OCI-LY1 (cell line): Measurements from ENCODE around the gene BTBD19.

Experiments used
- H2AFZ ChIP-seq: fragments of 200-600 bp; sonication (generic), shearing (Covaris generic); 2 replicates; pipeline ENCODE4 v1.6.0; 2014; ENCODE audit warnings: antibody characterized with exemption, mild to moderate bottlenecking, low read length
- H3F3A ChIP-seq: fragments of 200-600 bp; sonication (generic), shearing (Covaris generic); 2 replicates; pipeline ENCODE4 v1.6.0; 2014; ENCODE audit warnings: mild to moderate bottlenecking, antibody characterized with exemption, low read length, moderate library complexity; ENCODE audit not compliant: insufficient read depth
- H3K27ac ChIP-seq: fragments of 200-600 bp; sonication (generic); 2 replicates; pipeline ENCODE4 v1.5.1; 2014; ENCODE audit warnings: low read length, mixed run types, mild to moderate bottlenecking, low read depth; ENCODE audit not compliant: poor library complexity, severe bottlenecking
- H3K27me3 ChIP-seq: fragments of 200-600 bp; sonication (generic); 2 replicates; pipeline ENCODE4 v1.6.0; 2014; ENCODE audit warnings: antibody characterized with exemption, mild to moderate bottlenecking, low read length, moderate library complexity; ENCODE audit not compliant: insufficient read depth
- H3K36me3 ChIP-seq: fragments of 200-600 bp; sonication (generic); 2 replicates; pipeline ENCODE4 v1.6.1; 2014; ENCODE audit warnings: mild to moderate bottlenecking, antibody characterized with exemption, low read length, moderate library complexity, mixed read lengths; ENCODE audit not compliant: insufficient read depth
- H3K4me1 ChIP-seq: fragments of 200-600 bp; sonication (generic); 2 replicates; pipeline ENCODE4 v1.5.1; 2014; ENCODE audit warnings: mild to moderate bottlenecking, low read length, moderate library complexity; ENCODE audit not compliant: insufficient read depth, severe bottlenecking
- H3K4me2 ChIP-seq: fragments of 200-600 bp; sonication (generic), shearing (Covaris generic); 2 replicates; pipeline ENCODE4 v1.6.1; 2014; ENCODE audit warnings: low read length
- H3K4me3 ChIP-seq: fragments of 200-600 bp; sonication (generic); 2 replicates; pipeline ENCODE4 v1.5.1; 2014; ENCODE audit warnings: low read length, low read depth, mild to moderate bottlenecking, mixed read lengths; ENCODE audit not compliant: poor library complexity, severe bottlenecking
- H3K79me2 ChIP-seq: fragments of 200-600 bp; shearing (Covaris generic); 2 replicates; pipeline ENCODE4 v1.6.1; 2016; ENCODE audit warnings: mixed run types, low read length, mixed read lengths; ENCODE audit not compliant: insufficient read depth
- H3K9ac ChIP-seq: fragments of 200-600 bp; sonication (generic), shearing (Covaris generic); 2 replicates; pipeline ENCODE4 v1.6.1; 2014; ENCODE audit warnings: mild to moderate bottlenecking, low read length, mixed read lengths
- H3K9me2 ChIP-seq: fragments of 200-600 bp; sonication (generic), shearing (Covaris generic); 2 replicates; pipeline ENCODE4 v1.6.1; 2014; ENCODE audit warnings: low read depth, mild to moderate bottlenecking, low read length, mixed read lengths
- H3K9me3 ChIP-seq: fragments of 200-600 bp; shearing (Covaris generic); 2 replicates; pipeline ENCODE4 v1.6.1; 2014; ENCODE audit warnings: low read length, mixed read lengths
- H4K20me1 ChIP-seq: fragments of 200-600 bp; sonication (generic), shearing (Covaris generic); 2 replicates; pipeline ENCODE4 v1.6.0; 2016; ENCODE audit warnings: mild to moderate bottlenecking, low read length; ENCODE audit not compliant: insufficient read depth
- EZH2 ChIP-seq: fragments of 200-600 bp; sonication (generic), shearing (Covaris generic); IDR thresholded peaks from 2 replicates; pipeline ENCODE4 v1.8.0; 2017; ENCODE audit warnings: borderline replicate concordance, mixed run types, mild to moderate bottlenecking, antibody characterized with exemption, low read length, moderate library complexity, mixed read lengths
- TF ChIP-seq, protein P1 (sequence below): fragments of 200-600 bp; sonication (generic), shearing (Covaris generic); IDR thresholded peaks from 2 replicates; pipeline ENCODE4 v1.5.1; 2017; ENCODE audit warnings: mild to moderate bottlenecking, antibody characterized with exemption, low read length, moderate library complexity, mixed read lengths

The BTBD19 gene

GRCh38 chr1:44785029-44785380, 23.3 kb upstream of the BTBD19 start:
- H3K27ac ChIP-seq = peak overlapping the region; percentile 3

DNA sequence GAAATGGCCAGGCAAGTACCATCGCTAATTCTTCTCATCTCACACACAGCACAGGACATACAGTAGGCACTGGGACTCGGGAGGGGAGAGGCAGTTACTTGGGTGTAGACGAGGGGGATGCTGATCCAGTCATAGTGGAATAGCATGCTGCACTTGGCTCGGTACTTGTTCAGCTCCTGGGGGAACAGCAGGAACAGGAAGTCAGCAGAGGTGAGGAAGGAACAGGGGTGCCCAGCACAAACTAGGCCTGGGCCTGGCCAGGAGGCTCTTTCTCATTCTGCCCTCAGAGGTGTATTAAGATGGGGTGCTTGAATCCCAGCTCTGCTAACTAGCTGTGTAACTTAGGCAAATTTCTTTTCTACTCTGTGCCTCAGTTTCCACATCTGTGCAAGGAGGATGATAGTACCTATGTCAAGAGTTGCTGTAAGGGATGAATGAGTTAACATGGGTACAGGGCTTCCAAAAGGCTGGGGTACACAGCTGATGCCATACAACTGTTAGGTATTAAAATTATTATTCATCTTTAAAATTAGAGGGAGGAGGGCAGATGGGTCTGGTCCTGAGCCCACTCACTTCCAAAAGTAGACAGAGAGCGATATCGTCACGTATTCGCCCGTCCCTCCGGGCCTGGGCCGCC, 22.7 kb upstream of the BTBD19 start:
- Histone ChIP-seq H3K27me3 (no peaks in the 10 kb centered on the region), H3F3A (peaks cover 4% of the 10 kb centered on the region; the same call in 1 of the 2 replicates), H3K9me2 (no peaks in the 10 kb centered on the region), H4K20me1 (no peaks in the 10 kb centered on the region), H3K9ac (peak overlapping the region; percentile 69), H3K36me3 (peaks cover 15% of the 10 kb centered on the region), H3K27ac (no peak overlapping the region), H3K9me3 (no peaks in the 10 kb centered on the region), H3K4me1 (peaks cover 37% of the 10 kb centered on the region), H3K4me2 (peak overlapping the region; percentile 74), H2AFZ (no peak overlapping the region), H3K79me2 (no peaks in the 10 kb centered on the region), H3K4me3 (peak overlapping the region; percentile 53)
- no peak for TF ChIP-seq EZH2
- TF ChIP-seq, protein P1, sequence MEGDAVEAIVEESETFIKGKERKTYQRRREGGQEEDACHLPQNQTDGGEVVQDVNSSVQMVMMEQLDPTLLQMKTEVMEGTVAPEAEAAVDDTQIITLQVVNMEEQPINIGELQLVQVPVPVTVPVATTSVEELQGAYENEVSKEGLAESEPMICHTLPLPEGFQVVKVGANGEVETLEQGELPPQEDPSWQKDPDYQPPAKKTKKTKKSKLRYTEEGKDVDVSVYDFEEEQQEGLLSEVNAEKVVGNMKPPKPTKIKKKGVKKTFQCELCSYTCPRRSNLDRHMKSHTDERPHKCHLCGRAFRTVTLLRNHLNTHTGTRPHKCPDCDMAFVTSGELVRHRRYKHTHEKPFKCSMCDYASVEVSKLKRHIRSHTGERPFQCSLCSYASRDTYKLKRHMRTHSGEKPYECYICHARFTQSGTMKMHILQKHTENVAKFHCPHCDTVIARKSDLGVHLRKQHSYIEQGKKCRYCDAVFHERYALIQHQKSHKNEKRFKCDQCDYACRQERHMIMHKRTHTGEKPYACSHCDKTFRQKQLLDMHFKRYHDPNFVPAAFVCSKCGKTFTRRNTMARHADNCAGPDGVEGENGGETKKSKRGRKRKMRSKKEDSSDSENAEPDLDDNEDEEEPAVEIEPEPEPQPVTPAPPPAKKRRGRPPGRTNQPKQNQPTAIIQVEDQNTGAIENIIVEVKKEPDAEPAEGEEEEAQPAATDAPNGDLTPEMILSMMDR = no peak

More at GRCh38 chr1:44785029-44785380, 23.3 kb upstream of the BTBD19 start:
- peaks cover 37% of the 10 kb centered on the region for H3K4me1 ChIP-seq
- H4K20me1 ChIP-seq = no peaks in the 10 kb centered on the region
- H3K9ac ChIP-seq = peak overlapping the region; percentile 69; the same call in 1 of the 2 replicates
- no peaks in the 10 kb centered on the region for H3K79me2 ChIP-seq
- peaks cover 4% of the 10 kb centered on the region; the same call in 1 of the 2 replicates for H3F3A ChIP-seq
- H3K4me2 ChIP-seq = peak overlapping the region; percentile 74
- H3K27me3 ChIP-seq = no peaks in the 10 kb centered on the region
- H3K4me3 ChIP-seq = peak overlapping the region; percentile 53
- H3K36me3 ChIP-seq = peaks cover 21% of the 10 kb centered on the region
- no peaks in the 10 kb centered on the region for H3K9me2 ChIP-seq
- H2AFZ ChIP-seq = no peak overlapping the region
- no peaks in the 10 kb centered on the region for H3K9me3 ChIP-seq
- TF ChIP-seq, protein P1 = no peak
- no peak for TF ChIP-seq EZH2

- Histone ChIP-seq H3K4me2 (peak overlapping the region; percentile 74), H3K9me2 (no peaks in the 10 kb centered on the region), H3K9me3 (no peaks in the 10 kb centered on the region), H3F3A (peaks cover 4% of the 10 kb centered on the region; the same call in 1 of the 2 replicates), H3K4me3 (peak overlapping the region; percentile 53), H3K79me2 (no peaks in the 10 kb centered on the region), H2AFZ (peak overlapping the region; percentile 19; the same call in 1 of the 2 replicates), H4K20me1 (no peaks in the 10 kb centered on the region), H3K4me1 (peaks cover 37% of the 10 kb centered on the region), H3K9ac (peak overlapping the region; percentile 69), H3K27me3 (no peaks in the 10 kb centered on the region), H3K27ac (no peak overlapping the region), H3K36me3 (peaks cover 8% of the 10 kb centered on the region)
- TF ChIP-seq, protein P1 = peak; percentile 97
- no peak for TF ChIP-seq EZH2
Measured at GRCh38 chr1:44786138-44786840, 22.0 kb upstream of the BTBD19 start.
